Measurements from ENCODE around the gene ZNF407.

ZNF407 gene

DNA sequence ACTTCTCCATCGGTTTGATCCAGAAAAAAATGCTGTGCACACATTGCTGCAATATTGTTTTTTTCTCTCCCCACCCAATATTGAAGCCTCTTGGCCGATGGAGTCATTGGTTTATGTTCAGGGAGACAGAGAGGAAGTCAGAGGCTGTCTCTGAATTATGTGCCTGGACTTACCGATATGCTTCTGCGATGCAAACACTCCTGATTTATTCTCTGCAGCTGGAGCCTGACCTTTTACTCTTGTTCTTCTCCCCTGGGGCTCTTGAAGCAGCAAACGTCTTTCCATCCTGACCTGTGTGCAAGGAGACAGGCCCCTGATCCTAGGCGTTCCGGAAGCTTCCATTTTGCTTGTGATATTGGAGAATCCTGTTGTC is 511.6 kb downstream of the ZNF407 start:
- no peak for DNase-seq

DNA sequence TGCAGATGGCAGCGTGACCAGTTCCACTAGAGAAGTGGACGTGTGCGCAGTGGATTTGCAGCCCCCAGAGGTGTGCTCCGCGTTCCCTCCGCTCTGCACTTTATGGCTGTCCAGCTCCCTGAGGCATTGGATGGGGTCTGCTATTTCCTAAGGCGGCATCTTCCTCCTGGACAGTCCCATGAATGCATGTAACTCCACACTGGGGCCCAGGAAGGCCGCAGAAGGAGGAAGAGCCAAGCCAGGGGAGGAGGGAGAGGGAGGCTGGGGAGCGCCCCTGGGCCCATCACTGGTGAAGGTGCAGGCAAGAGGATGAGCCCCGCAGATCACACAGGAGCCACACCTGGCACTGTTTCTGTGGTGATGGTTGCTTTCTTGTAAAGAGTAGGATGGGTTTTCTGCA is 512.1 kb downstream of the ZNF407 start:
- DNase-seq, result no peak

DNA sequence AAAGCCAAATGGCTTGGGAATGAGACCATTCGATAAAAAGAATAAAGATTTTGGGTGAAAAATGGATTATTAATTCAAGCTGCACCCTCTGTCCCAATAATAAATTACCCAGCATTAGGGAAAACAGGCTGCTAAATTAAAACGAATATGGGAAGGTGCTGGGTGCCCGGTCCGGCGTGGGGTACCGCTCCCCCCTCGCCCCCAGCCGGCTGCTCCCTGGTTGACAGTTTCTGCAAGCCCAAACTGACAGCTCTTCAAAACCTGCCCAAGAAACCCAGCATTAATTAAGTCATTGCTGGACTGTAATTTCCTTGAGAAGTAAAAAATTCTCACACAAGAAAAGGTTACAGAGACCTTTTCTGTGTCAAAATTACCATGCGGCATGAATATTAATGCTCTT is 512.6 kb downstream of the ZNF407 start:
- no peak for DNase-seq

DNA sequence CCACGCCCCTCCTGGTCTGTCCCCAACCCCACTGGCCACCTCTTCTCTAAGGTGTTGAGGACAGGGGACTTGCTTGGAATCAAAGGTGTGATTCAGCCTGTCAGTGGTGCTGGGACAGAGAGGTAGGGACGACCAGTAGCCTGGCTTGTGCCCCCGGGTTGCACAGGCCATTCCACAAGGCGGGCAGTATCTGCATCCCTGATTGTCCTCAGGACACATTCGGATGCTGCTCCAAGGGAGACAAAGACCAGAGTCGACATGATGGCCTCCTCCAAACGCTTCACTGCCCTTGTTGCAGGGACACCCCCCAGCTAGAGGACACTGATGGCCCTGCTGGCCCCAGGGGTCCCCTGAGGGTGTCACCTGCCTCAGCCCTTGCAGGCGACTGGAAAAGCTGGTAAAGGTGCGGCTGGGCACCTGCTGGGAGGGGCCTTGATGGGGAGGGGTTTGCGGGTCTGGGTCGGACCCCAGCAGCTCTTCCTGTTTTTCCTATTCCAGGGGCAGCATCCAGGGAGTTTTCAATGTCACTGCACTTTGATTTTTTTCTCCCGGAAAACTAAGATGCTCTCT is 513.3 kb downstream of the ZNF407 start:
- DNase-seq, result no peak

DNA sequence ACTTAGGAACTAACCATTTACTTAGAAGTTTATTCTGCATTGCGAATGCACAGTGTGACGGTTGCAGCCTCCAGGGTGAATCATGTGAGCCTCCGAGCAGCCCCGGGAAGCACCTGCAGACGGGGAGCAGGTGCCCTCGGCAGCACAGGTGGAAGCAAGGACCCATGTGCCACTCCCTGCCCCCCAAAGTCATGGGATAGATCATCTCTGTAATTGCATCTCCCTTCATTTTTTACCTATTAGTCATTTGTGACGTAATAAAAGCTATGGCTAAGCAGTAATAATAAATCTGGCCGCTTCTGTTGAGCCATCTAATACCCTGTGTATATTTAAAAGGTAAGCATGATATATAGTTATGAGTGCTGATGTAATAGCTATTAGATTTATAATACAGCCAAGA is 514.1 kb downstream of the ZNF407 start:
- DNase-seq, result no peak

DNA sequence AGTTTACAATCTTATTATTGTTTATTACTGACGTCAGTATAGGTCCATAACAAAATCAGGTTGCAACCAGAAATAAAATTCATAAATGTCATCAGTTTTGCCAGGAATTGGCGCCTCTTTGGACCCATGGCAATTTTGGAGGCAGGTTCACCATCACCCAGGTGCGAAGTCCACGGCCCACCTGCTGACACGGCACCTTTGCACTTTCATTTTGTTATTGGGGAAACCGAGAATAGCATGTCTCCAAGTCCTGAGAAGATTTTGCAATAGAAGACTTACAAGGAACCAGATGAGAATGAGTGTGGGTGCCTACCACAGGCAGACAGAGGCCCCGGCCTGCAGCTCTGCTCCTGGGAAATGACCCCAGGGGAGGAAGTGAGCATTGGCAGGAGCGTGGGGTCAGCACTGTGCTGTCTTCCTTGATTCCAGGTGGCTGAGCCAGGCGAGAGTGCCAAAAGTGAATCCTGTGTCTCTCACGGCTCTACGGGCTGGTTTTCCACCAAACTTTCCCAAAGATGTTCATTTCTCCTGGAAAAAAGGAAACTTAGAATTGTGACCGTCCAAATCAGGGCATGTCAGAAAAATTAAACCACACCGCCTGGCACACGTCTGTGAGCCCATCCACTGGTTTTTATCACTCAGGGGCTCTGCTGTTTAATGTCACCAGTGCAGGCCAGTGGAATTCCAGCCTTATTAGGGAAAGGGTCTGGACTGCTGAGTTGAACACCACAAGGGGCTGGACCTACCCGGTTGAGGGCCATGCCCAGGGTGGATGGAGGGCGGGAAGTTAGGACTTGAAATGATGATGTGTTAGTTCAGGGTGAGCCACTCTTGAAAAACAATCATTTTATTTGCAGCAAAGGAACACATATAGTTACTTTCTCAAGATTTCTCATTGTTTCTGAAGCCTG is 514.8 kb downstream of the ZNF407 start:
- DNase-seq, result no peak

DNA sequence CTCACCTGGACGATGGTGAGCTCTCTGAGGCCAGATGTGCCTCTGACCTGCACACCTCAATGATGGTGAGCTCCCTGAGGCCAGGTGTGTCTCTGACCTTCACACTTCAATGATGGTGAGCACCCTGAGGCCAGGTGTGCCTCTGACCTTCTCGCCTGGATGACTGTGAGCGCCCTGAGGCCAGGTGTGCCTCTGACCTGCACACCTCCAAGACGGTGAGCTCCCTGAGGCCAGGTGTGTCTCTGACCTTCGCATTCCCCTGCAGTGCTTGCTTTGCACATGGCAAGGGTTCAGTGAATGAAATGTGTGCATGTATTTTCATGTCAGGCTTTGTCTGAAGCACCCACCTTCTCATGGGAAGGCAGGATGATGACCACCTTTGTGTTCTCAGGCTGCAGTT is 515.8 kb downstream of the ZNF407 start:
- no peak for DNase-seq

DNA sequence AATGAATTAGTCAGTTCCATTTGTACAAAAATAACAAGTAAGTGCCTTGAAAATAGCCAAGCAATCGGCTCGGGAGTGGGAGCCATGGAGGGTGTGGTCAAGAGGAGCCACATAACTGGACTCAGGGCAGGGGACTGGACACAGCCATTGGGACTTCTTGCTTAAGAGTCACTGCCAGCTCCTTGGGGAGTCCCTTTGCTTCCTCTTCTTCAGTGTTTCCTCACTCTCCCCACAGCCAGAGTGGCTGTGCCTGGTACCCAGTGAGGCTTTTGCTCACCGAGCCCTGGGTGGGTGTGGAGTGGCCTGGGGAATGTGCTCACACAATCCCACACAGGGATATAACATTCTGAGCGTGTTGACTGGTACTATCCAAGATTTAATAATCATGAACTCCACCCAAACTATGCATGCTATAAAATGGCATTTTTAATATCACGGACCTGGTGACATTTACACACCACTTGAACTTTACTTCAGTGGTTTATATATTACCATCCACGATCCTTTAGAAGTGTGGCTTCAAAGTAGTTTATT is 516.6 kb downstream of the ZNF407 start:
- no peak for DNase-seq
